Activated CD4-positive, alpha-beta T cell treated with anti-CD3 and anti-CD28 coated beads, Interleukin-2, Interleukin-6, amounts not matched to agents 100 ng/mL and 50 ng/mL, durations not matched to agents 16 hours and 8 hours (primary cell): ENCODE data around the gene HINT1.
"Not testable (repeated sequence)": the region's sequence is repeated elsewhere in the genome, so short reads cannot be mapped to it uniquely, and the experiment has no call there.

Source experiments
- DNase-seq: peaks from one replicate; pipeline ENCODE4 v3.0.0-alpha.2; 2020

HINT1 gene

DNA sequence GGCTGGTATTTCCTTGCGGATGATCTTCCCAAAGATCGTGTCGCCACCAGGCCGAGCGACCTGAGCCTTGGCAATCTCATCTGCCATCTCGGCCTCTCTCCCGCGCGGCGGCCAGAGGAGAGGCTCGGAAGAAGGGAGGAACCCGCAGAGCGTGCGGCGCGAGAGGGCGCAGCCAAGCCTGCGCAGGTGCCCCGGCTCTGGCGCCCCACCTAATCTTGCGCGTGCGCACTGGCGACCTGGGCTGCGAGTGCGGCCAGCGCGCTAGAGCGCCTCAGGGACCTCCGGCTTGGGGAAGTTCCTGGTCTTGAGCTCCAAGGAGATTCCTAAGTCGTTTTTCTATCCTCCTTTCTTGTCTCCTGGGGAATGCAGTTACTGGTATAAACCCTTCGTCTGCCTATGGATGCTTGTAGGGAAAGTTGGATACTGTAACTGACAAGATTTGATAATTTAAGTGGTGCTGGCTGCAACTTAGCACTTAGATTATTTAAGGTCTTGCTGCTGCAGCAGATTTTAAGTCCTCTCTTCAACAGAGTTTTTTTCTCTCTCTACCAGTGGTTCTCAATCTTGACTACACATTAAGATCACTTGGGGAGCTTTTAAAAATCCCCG lies at the start of gene HINT1:
Gene HINT1, minus strand, starts transcription at position 138 of the 609 bp plus-strand sequence. Its CDS starts 51 bp downstream, at position 87.
- peak; percentile 97 for DNase-seq

DNA sequence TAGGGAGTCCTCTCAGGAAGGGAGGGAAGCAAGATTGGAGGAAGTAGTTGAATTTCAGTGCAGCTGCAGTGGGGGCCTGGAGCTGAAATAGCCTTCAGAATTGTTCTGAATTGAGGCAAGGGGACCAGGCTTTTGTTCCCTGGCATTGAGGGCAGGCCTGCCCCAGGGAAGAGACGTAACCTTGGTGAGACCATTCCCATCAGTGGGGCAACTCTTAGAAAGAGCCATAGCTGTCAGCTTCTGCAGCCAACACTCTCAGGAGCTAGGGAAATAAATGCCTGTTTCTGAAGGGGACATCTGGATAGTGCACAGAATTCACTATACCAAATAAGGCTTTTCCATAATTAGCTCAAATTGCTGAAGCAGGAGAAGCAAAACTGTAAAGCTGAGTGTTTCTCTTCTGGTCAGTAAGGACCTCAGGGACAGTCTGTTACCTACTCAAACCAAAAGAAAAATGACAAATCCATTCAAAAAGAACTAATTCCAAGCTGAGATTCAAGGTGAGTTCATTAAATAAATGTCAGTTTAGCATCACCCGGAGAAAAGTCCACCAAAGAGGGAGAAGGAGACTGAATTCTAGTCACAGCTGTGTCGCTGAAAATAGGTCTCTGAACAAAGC lies 49.7 kb upstream of the HINT1 start:
- DNase-seq = no peak

DNA sequence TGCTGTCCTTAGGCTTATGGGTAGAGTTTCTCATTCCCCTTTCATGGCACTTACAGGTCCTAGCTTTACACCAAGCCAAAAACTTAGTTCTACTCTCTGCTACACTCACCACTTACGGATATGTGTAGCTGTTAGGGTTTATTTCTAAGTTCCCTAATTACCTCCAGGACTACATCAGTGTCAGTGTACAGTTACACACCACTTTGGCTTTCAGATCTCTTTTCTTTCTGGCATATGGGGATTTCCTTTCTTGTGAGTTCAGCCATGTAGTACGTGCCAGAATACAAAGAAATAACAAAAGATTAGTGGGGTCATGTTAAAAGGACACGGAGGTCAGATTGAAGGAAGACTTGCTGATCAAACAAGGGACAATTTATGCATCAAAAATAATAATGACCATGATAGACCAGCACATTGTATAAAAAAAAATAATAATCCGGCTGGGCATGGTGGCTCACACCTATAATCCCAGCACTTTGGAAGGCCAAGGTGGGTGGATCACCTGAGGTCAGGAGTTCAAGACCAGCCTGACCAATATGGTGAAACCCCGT lies 47.5 kb upstream of the HINT1 start:
- no peak for DNase-seq

GRCh38 chr5:131211669-131212068 lies 46.6 kb upstream of the HINT1 start:
- DNase-seq = no peak

DNA sequence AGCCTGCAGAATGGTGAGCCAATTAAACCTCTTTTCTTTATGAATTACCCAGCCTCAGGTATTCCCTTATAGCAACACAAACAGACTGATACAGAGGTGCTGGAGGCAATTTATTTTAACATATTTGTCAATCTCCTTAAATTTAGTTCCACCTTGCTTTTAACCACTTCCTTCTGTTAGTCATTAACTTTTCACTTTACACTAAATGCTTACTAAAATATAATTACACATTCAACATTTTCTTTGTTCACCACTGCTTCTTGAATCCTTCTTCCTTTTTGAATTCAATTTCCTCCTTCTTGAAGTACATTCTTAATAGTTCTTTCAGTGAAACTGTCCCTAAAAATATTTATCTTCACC lies 45.1 kb upstream of the HINT1 start:
- DNase-seq = no peak

DNA sequence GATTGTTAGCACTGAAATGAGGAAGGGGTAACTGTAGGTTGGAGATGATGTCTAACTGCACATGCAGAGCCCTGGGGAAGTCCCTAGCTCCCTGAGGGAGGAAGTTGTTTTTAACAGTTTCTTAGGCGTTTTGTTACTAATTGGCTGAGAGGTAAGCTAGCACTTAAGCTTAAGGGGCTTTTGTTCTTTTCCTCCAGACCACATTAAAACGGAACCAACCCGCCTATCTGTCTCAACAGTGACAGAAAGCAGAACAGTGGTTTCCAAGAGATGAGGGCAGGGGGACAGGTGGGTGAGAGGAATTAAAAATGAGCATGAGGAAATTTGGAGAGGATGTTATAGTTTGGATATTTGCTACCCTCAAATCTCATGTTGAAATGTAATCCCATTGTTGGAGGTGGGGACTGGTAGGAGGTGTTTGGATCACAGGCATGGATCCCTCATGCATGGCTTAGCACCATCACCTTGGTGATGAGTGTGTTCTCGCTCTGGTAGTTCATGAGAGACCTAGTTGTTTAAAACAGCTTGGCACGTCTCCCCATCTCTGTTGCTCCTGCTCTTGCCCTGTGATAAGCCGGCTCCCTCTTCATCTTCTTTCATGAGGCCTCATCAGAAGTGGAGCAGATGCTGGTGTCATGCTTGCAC lies 44.6 kb upstream of the HINT1 start:
- DNase-seq = peak; percentile 80

GRCh38 chr5:131209175-131209505 lies 44.1 kb upstream of the HINT1 start:
- DNase-seq = no peak

DNA sequence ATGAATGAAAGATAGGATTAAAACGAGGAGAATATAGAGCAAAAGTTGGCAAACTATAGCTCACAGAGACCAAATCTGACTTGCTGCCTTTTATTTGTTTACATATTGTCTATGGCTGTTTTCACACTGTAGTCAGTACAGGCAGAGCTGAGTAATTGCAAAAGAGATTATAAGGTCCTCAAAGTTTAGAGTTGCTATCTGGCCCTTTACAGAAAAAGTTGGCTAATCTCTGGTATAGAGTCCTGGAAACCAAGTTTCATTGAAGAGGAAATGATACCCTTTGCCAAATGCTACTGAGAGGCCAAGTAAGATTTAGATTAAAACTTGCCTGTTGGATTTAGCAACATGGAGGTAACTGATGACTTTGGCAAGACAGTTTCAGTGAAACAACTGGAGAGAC lies 41.7 kb upstream of the HINT1 start:
- peak; percentile 40 for DNase-seq

DNA sequence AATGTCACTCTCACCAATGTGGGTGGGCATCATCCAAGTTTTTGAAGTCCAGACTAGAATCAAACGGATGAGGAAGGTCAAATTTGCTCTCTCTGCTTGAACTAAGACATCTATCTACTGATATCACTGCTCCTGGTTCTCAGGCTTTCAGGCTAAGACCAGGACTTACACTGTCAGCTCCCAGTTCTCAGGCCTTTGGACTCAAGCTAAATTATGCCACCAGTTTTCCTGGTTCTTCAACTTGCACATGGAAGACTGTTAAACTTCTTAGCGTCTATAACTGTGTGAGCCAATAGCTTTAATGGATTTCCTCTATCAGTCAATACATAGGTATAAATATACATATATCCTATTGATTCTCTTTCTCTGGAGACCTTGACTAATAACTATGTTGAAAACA lies 41.0 kb upstream of the HINT1 start:
- DNase-seq = no peak

- DNase-seq = no peak
Observed at GRCh38 chr5:131204964-131205363, 39.9 kb upstream of the HINT1 start.

- DNase-seq = no peak
Observed at GRCh38 chr5:131200560-131200959, 35.5 kb upstream of the HINT1 start.

DNA sequence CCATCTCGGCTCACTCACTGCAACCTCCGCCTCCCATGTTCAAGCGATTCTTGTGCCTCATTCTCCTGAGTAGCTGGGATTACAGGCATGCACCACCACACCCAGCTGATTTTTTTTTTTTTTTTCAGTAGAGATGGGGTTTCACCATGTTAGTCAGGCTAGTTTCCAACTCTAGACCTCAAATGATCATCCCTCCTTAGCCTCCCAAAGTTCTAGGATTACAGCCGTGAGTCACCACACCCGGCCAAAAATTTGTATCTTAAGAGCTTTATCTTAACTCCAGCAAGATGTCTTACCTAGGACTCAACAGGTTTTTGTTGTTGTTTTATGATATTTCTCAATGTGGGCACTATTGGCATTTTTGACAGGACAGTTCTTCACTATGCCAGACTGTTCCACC lies 33.6 kb upstream of the HINT1 start:
- DNase-seq = no peak

GRCh38 chr5:131196331-131196730 lies 31.3 kb upstream of the HINT1 start:
- no peak for DNase-seq

GRCh38 chr5:131195696-131196095 lies 30.6 kb upstream of the HINT1 start:
- no peak for DNase-seq

GRCh38 chr5:131194725-131195124 lies 29.7 kb upstream of the HINT1 start:
- DNase-seq = no peak

- DNase-seq = not testable (repeated sequence)
Observed at GRCh38 chr5:131193897-131194296, 28.8 kb upstream of the HINT1 start.

DNA sequence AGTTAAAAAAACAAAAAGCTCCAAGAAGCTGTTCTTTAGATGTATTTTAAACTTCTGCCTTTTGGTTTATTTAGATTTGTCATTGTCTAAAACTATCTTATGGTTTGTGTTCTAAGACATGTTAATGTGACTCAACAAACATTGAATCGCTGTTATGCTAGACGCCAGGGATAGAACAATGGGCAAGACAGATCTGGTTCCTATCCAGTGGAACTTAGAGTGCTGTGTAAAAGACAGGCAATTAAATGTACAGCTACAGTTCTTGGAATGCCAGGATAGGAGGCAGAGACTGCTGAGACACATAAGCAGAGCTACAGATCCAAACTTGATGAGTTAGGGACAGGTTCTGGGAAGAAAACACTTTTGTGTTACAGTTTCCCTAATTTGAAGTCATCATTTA lies 28.1 kb upstream of the HINT1 start:
- no peak for DNase-seq

DNA sequence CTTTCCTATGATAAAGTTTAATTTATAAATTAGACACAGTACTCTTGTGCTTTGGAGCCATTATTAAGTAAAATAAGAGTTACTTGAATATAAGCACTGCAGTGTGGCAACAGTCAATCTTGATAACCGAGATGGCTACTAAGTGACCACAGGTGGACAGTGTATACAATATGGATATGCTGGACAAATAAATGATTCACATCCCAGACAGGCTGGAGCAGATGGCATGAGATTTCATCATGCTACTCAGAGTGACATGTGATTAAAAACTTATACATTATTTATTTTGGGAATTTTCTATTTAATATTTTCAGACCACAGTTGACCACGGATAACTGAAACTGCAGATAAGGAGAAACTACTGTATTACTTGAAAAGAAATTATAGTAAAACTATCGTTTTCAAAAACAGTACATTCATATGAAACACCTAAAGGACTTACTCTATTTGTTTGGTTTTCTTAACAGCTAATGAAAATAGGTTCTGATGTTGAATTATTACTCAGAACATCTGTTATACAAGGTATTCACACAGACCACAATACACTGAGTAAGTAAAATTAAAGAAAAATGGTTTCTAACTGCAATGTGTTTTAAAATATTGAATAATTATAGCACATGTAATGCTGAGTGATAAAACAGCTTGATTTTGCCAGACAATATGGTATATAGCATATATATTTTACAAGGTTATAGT lies 21.7 kb upstream of the HINT1 start:
- DNase-seq = no peak

GRCh38 chr5:131185523-131186104 lies 20.6 kb upstream of the HINT1 start:
- no peak for DNase-seq

GRCh38 chr5:131182839-131183238 lies 17.8 kb upstream of the HINT1 start:
- DNase-seq = no peak

DNA sequence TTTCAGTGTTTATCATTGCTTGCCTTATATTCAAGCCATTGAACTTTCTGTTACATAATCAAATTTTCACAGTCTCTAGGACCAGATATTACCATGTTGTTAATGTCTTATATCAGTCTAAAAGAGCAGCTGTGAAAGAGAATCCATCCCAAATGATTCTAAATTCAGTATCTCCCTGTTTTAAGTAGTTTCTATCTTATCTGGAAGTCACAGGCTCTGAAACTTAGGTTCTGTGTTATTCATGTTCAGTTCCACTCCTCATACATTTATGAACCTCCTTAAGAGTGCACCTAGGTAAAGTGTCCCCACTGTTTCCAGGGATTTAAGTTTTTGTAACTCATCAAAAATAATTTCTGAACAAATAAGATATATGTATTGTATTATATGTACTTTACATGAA lies 15.4 kb upstream of the HINT1 start:
- DNase-seq = no peak

DNA sequence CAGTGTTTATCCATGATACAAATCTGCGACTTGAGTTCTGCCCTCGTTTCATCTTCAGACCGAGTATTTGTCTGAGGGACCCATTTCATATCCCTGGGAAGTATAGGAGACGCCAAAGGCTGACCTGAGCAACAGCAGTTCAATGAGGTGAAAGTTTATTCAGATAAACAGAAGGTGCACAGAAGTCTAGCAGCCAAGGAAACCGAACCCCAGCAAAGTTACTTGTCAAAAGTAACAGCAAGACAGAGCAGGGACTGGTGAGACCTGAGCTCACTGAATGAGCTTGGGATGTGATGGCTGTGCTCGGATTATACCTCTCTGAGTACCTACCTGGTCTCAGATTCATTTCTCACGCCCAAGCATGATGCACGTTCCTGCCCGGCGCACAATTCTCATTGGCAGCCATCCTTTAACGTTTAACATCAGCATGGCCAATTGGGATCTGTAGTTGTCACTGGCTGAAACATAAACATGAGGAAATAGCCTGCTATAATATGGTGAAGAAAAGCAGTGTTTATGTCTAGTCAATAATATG lies 6.3 kb upstream of the HINT1 start:
- DNase-seq = peak; percentile 51
